Transverse colon (tissue), 4 donors: ENCODE results near the gene SLC6A20. TPM values are rescaled to one million over a fixed set of nuclear protein-coding genes. Genes with fewer than 3 reads are reported as not detected.

Experiments used
- DNase-seq: peaks from one replicate; pipeline ENCODE4 v3.0.0-alpha.2; 2019
- H3K27ac ChIP-seq, 4 donors: fragments of 200-600 bp; sonication (generic); 2 replicates each; pipeline ENCODE4 v1.5.1; 2016 to 2018; ENCODE audit warnings: inconsistent platforms in 4 of 4
- H3K27me3 ChIP-seq: fragments of 200-600 bp; sonication (generic); 2 replicates; pipeline ENCODE4 v1.5.1; 2017; ENCODE audit warnings: inconsistent platforms
- H3K36me3 ChIP-seq, 4 donors: fragments of 200-600 bp; sonication (generic); 2 replicates each; pipeline ENCODE4 v1.5.1; 2017 to 2019; ENCODE audit warnings: inconsistent platforms in 4 of 4
- H3K4me1 ChIP-seq, 4 donors: fragments of 200-600 bp; sonication (generic); 2 replicates each; pipeline ENCODE4 v1.5.1; 2017 to 2020; ENCODE audit warnings: inconsistent platforms in 4 of 4
- H3K4me3 ChIP-seq, 4 donors: fragments of 200-600 bp; sonication (generic); 1 replicate in 1 of 4; 2 replicates in 3 of 4; pipeline versions ENCODE4 v1.5.1 to v1.6.1; 2017 to 2019; ENCODE audit warnings: inconsistent platforms in 4 of 4
- H3K9me3 ChIP-seq, 2 donors: fragments of 200-600 bp; sonication (generic); 2 replicates each; pipeline ENCODE4 v1.5.1; 2017 to 2019; ENCODE audit warnings: inconsistent platforms in 2 of 2
- EP300 ChIP-seq: sonication (generic); formaldehyde crosslinking; IDR thresholded peaks from one replicate; pipeline ENCODE4 v1.6.1; 2017; ENCODE audit warnings: antibody characterized with exemption, low read depth
- POLR2A ChIP-seq: fragments of 450-650 bp; IDR thresholded peaks from one replicate; pipeline ENCODE4 v1.6.1; 2016; ENCODE audit warnings: antibody characterized with exemption, mild to moderate bottlenecking, moderate library complexity
- POLR2AphosphoS5 ChIP-seq, 3 donors: sonication (generic); formaldehyde crosslinking; IDR thresholded peaks; one replicate each; pipeline ENCODE4 v1.6.1; 2016; ENCODE audit warnings: antibody characterized with exemption in 3 of 3
- WGBS, 2 donors: methylation state at CpG; one replicate each; pipeline ENCODE4 v1.1.5; 2018; ENCODE audit warnings: low coverage in 1 of 2; 5-methylcytosine and 5-hydroxymethylcytosine counted together
- in situ Hi-C, 4 donors: fragments of 200-750 bp; cut with MboI; loops; one replicate each; pipeline versions ENCODE4 v1.15.0 to v1.15.1; 2017; ENCODE audit warnings: low sequenced_read_pairs in 3 of 4, low pct_ligation_motif_present in 1 of 4, low pct_unique_long_range_greater_than_20kb in 1 of 4
- intact Hi-C: fragments of 100-400 bp; cut with DNase I; formaldehyde crosslinking; loops from one replicate; pipeline ENCODE4 v1.15.1; 2023; ENCODE audit warnings: low total_unique reads
- total RNA-seq, 4 donors: library from RNA; depleted of rRNA; stranded (reverse); fragments of >200 nt; gene quantifications; one replicate each; pipeline ENCODE4 v1.1.0, GENCODE V29; 2016
- TF ChIP-seq, protein P1 (sequence below), 5 experiments: fragments of 200-600 bp in 3 of 5; fragments of 450-650 bp in 2 of 5; sonication (generic) in 3 of 5; IDR thresholded peaks; 1 replicate in 2 of 5; 2 replicates in 3 of 5; pipeline ENCODE4 v1.5.1; 2016 to 2017; ENCODE audit warnings: antibody characterized with exemption in 5 of 5, inconsistent platforms in 3 of 5, mild to moderate bottlenecking in 2 of 5, moderate library complexity in 1 of 5

SLC6A20 gene
- total RNA-seq, 4 donors from 2014 or later: 0.32 to 0.41 TPM; not detected in 2

DNA sequence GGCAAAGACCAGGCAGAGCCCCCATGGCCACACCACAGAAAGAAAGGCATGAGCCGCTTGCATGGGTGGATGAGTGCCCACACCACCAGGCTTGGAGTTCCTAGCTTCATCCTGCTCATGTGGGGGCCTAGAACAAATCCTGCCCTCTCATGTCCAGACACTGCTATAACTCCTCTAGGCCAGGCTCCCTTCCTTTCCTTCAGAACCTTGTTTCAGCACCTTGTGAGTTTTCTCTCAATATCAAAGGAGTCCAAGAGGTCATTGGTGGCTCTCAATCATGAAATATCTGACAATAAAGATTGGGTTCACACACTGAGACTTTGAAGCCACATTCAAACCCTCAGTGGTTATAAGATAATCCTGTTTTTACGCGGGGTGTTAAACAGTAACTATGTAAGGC lies 12.7 kb downstream of the SLC6A20 start:
- Histone ChIP-seq H3K27ac (no peak overlapping the region), H3K9me3 (no peaks in the 10 kb centered on the region), H3K4me3 (no peak overlapping the region), H3K27me3 (no peaks in the 10 kb centered on the region), H3K4me1 (no peaks in the 10 kb centered on the region), H3K36me3 (no peaks in the 10 kb centered on the region)
- no peak for DNase-seq
- 80 to 88% methylated on average over 1 to 3 of the region's 3 CpGs for WGBS, 2 donors
- in situ Hi-C loops (no loop called here), intact Hi-C loops (no loop called here)
- TF ChIP-seq POLR2AphosphoS5 (IDR thresholded peaks at IDR 0.05) (no peak), EP300 (no peak), POLR2A (no peak)
- TF ChIP-seq, protein P1, sequence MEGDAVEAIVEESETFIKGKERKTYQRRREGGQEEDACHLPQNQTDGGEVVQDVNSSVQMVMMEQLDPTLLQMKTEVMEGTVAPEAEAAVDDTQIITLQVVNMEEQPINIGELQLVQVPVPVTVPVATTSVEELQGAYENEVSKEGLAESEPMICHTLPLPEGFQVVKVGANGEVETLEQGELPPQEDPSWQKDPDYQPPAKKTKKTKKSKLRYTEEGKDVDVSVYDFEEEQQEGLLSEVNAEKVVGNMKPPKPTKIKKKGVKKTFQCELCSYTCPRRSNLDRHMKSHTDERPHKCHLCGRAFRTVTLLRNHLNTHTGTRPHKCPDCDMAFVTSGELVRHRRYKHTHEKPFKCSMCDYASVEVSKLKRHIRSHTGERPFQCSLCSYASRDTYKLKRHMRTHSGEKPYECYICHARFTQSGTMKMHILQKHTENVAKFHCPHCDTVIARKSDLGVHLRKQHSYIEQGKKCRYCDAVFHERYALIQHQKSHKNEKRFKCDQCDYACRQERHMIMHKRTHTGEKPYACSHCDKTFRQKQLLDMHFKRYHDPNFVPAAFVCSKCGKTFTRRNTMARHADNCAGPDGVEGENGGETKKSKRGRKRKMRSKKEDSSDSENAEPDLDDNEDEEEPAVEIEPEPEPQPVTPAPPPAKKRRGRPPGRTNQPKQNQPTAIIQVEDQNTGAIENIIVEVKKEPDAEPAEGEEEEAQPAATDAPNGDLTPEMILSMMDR (IDR thresholded peaks at IDR 0.05): no peak

DNA sequence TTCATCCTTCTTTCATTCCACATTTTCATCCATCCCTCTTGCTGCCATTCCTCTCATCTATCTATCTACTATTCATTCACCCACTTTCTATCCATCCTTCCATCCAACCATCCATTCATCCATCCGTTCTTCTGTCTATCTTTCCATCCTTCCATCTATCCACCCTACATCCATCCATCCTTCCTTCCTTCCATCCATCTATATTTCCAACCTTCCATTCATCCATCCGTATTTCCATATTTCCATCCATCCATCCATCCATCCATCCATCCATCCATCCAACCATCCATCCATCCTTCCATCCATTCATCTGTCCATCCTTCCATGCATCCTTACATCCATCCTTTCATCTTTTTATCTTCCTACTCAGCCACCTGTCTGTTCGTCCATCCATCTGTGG lies 14.0 kb downstream of the SLC6A20 start:
- no peaks in the 10 kb centered on the region for H3K36me3 ChIP-seq
- H3K27me3 ChIP-seq: no peaks in the 10 kb centered on the region
- in situ Hi-C loops (no loop called here), intact Hi-C loops (no loop called here)
- no peaks in the 10 kb centered on the region for H3K9me3 ChIP-seq
- TF ChIP-seq POLR2A: no peak
- no peak for DNase-seq
- H3K4me1 ChIP-seq: no peaks in the 10 kb centered on the region
- H3K27ac ChIP-seq: no peak overlapping the region
- 87 to 94% methylated on average over 3 of the region's 3 CpGs for WGBS, 2 donors
- H3K4me3 ChIP-seq: no peak overlapping the region

- Histone ChIP-seq H3K27ac (no peak overlapping the region), H3K9me3 (no peaks in the 10 kb centered on the region), H3K4me3 (no peak overlapping the region), H3K4me1 (no peaks in the 10 kb centered on the region), H3K27me3 (no peaks in the 10 kb centered on the region), H3K36me3 (no peaks in the 10 kb centered on the region)
- 93% methylated on average over 12 of the region's 12 CpGs; no CpG with 5 or more reads in 1 of the 2 donors for WGBS, 2 donors
- in situ Hi-C loops: no loop called here
- TF ChIP-seq, protein P1 (IDR thresholded peaks at IDR 0.05): no peak
- no peak for TF ChIP-seq EP300
- no peak for TF ChIP-seq POLR2AphosphoS5 (IDR thresholded peaks at IDR 0.05)
- no peak for TF ChIP-seq POLR2A
- DNase-seq: no peak
- intact Hi-C loops: no loop called here
Observed at GRCh38 chr3:45781841-45782240, 14.5 kb downstream of the SLC6A20 start.

- in situ Hi-C loops: no loop called here
- intact Hi-C loops: no loop called here
- Histone ChIP-seq H3K4me1 (peaks cover 0 to 3% (median 0%) of the 10 kb centered on the region in 4 donors), H3K9me3 (no peaks in the 10 kb centered on the region), H3K4me3 (no peak overlapping the region), H3K27me3 (no peaks in the 10 kb centered on the region), H3K27ac (no peak overlapping the region), H3K36me3 (no peaks in the 10 kb centered on the region)
- no peak for TF ChIP-seq POLR2A
- TF ChIP-seq EP300: no peak
- no peak for TF ChIP-seq POLR2AphosphoS5 (IDR thresholded peaks at IDR 0.05)
- TF ChIP-seq, protein P1 (IDR thresholded peaks at IDR 0.05): no peak
- 92% methylated on average over 5 of the region's 5 CpGs; no CpG with 5 or more reads in 1 of the 2 donors for WGBS, 2 donors
- DNase-seq: no peak
Observed at GRCh38 chr3:45781271-45781670, 15.1 kb downstream of the SLC6A20 start.
